22Rv1 (cell line): ENCODE data around the gene SCFD2.

Experiments
- H3K27ac ChIP-seq: fragments of 450-650 bp; 2 replicates; pipeline ENCODE4 v1.5.1; 2017
- ZFX ChIP-seq: fragments of 450-650 bp; IDR thresholded peaks from 2 replicates; pipeline ENCODE4 v1.6.1; 2017; ENCODE audit warnings: antibody characterized with exemption, borderline replicate concordance
- TF ChIP-seq, protein P1 (sequence below): fragments of 450-650 bp; IDR thresholded peaks from 2 replicates; pipeline ENCODE4 v1.5.1; 2017; ENCODE audit warnings: mild to moderate bottlenecking

The SCFD2 gene

GRCh38 chr4:53055716-53056403 is 310.0 kb downstream of the SCFD2 start:
- no peak overlapping the region for H3K27ac ChIP-seq
- TF ChIP-seq, protein P1, sequence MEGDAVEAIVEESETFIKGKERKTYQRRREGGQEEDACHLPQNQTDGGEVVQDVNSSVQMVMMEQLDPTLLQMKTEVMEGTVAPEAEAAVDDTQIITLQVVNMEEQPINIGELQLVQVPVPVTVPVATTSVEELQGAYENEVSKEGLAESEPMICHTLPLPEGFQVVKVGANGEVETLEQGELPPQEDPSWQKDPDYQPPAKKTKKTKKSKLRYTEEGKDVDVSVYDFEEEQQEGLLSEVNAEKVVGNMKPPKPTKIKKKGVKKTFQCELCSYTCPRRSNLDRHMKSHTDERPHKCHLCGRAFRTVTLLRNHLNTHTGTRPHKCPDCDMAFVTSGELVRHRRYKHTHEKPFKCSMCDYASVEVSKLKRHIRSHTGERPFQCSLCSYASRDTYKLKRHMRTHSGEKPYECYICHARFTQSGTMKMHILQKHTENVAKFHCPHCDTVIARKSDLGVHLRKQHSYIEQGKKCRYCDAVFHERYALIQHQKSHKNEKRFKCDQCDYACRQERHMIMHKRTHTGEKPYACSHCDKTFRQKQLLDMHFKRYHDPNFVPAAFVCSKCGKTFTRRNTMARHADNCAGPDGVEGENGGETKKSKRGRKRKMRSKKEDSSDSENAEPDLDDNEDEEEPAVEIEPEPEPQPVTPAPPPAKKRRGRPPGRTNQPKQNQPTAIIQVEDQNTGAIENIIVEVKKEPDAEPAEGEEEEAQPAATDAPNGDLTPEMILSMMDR: no peak
- no peak for TF ChIP-seq ZFX

DNA sequence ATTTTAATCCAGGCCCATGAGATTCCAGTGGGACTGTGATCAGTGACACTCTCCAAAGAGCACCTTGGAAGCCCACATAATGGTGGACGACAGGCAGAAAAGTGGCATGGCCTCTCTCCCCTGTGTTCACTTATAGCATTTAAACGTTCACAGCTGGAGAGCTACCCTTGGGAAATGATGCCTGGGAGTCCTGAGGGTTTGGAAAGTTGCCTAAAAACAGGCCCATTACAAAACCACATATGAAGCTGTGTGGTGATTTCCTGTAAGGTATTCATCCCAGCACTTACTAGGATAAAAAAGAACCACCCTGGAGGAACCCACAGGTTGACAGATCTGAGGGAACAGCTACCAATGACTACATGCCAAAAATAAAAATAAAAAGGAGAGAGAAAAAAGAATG is 310.6 kb downstream of the SCFD2 start:
- TF ChIP-seq ZFX: no peak
- TF ChIP-seq, protein P1: no peak
- H3K27ac ChIP-seq: no peak overlapping the region

DNA sequence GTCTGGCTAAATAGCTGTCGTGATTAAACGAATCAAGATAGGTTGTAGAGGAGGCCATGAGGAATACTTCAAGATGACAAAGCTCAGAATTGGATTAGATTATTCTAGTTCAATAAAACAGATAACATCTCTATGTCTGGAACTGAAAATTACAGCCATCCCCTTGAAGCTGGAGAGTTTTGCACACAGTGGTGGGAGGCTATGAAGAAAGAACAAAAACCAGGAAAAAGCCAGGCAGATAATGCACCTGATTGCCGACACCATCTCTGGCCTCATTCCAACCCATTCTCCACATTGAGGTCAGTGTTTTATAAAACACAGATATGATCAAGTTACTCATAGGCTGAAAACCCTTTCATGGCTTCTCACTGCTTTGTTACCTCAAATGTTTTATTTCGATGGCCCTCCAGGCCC is 315.5 kb downstream of the SCFD2 start:
- H3K27ac ChIP-seq: no peak overlapping the region
- TF ChIP-seq ZFX: no peak
- TF ChIP-seq, protein P1: no peak

DNA sequence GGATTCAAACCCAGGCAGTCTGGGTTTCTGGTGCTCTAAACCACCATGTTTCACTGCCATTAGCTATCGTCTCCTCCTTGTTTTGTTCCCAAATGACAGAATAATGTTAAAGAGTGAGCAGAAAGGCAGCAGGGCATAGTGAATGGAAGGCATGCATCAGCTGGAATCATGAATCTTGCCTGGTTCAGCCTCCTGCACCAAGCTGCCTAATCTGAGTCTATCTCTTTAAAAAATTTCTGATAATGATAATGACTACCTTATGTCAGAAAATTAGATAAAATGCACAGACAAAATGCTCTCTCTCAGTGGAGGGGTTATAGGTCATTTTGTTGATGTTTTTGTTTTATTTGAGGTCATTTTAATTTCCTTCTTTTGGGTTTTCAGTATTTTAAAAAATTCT is 316.3 kb downstream of the SCFD2 start:
- H3K27ac ChIP-seq: no peak overlapping the region
- TF ChIP-seq, protein P1: no peak
- TF ChIP-seq ZFX: no peak

DNA sequence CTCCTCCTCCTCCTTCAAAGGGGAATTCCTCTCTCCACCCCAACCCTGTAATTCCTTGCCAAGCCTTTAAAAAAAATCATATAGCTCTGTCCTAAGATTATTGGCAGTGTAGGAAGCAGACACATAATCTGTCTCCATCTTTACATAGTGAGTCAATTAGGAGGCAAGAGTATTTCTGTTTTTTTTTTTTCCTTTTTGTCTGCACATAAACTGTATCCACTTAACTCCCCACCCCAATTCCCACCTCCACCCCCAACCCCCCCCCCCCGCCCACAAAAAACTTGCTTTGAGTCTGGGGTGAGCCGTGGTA is 321.3 kb downstream of the SCFD2 start:
- H3K27ac ChIP-seq: no peak overlapping the region
- TF ChIP-seq, protein P1: no peak
- TF ChIP-seq ZFX: no peak

DNA sequence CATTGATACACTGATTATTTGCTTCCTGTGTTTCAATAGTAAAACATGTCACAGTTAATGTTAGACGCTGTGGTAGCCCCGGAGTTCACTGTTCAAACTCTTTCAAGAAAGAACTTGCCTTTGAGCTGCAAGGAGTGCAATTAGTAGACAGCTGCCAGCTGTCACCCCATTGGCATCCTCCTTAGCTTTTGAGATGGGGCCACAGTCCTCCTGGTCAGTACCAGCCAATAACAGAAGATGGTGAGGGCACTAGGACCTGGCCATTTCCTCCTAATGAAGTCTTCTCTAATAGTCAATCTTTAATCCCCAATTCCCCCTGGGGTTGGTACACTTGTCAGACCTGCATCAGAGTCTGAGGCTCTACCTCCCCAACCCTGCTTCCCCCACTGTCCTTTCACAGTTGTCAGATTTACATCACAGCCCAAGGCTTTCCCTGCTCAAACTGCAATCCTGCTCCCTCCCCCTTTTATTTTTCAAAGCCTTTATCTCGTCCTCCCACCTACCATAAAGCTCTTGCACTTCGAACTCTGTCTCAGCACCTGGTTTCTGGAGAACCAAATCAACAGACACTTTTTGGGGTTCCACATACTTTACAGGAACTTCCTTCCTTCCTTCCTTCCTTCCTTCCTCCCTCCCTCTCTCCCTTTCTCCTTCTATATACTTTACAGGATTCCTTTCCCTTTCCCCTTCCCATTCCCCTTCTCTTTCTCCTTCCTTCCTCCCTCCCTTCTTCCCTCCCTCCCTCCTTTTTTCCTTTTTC is 321.8 kb downstream of the SCFD2 start:
- TF ChIP-seq, protein P1: no peak
- no peak for TF ChIP-seq ZFX
- no peak overlapping the region for H3K27ac ChIP-seq

DNA sequence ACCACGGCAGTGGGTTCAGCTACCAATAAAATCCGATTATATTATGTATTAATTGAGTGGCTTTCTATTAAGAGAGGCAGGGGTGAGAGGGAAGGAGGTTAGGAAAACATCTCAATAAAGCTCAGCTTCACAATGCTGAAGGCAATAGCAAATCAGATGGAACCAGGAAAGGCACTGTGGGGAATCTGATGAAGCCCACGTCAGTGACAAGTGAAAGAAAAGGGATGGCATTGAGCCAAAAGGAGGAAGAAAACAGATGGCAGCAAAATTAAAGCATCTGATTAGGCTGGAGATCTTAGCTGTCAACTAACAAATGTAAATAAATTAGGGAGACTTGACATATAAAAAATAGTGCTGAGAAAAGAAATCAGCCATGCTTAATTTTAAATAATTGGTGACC is 322.8 kb downstream of the SCFD2 start:
- H3K27ac ChIP-seq: no peak overlapping the region
- TF ChIP-seq, protein P1: no peak
- no peak for TF ChIP-seq ZFX
